Naive thymus-derived CD4-positive, alpha-beta T cell (primary cell): Measurements from ENCODE around the gene CRYGS. TPM values are rescaled to one million over a fixed set of nuclear protein-coding genes. Genes with fewer than 3 reads are reported as not detected.
A peak's percentile ranks its signal among the peaks of the same experiment; 100 is the strongest.

Experiments used
- ATAC-seq: fragments of 150-1000 bp; cut with Tn5 transposase; 2 replicates; pipeline ENCODE4 v1.10.0; 2021; ENCODE audit warnings: mild to moderate bottlenecking, moderate library complexity
- CTCF ChIA-PET: fragments of 350-600 bp; sonication (Branson Sonifier 250); formaldehyde crosslinking; loops from one replicate; lab custom pipeline; 2021; ENCODE audit warnings: antibody characterized with exemption; lab: Charles Lee
- POLR2A ChIA-PET: fragments of 350-600 bp; sonication (Branson Sonifier 250); formaldehyde crosslinking; loops from one replicate; lab custom pipeline; 2021; ENCODE audit warnings: antibody characterized with exemption, inconsistent platforms; lab: Charles Lee
- DNase-seq, 9 donors: peaks; one replicate each; pipeline versions ENCODE4 v3.0.0 to v3.0.0-alpha.2; 2020 to 2022; ENCODE audit warnings: mixed read lengths in 1 of 9
- H3K27ac ChIP-seq: one replicate; pipeline ENCODE4 v1.7.0; 2013; ENCODE audit warnings: mild to moderate bottlenecking, low read depth, low read length, moderate library complexity
- H3K27me3 ChIP-seq, 2 donors: one replicate each; pipeline ENCODE4 v1.7.0; 2013; ENCODE audit warnings: low read length in 2 of 2, mild to moderate bottlenecking in 2 of 2, moderate library complexity in 2 of 2; ENCODE audit not compliant: control insufficient read depth in 2 of 2, insufficient read depth in 2 of 2
- H3K36me3 ChIP-seq, 3 experiments: 1 replicate in 2 of 3; 2 replicates in 1 of 3; pipeline ENCODE4 v1.7.0; 2013; ENCODE audit warnings: low read length in 3 of 3, mild to moderate bottlenecking in 3 of 3, moderate library complexity in 1 of 3; ENCODE audit not compliant: insufficient read depth in 3 of 3, control insufficient read depth in 2 of 3
- H3K4me1 ChIP-seq, 2 donors: one replicate each; pipeline ENCODE4 v1.7.0; 2013; ENCODE audit warnings: low read length in 2 of 2, mild to moderate bottlenecking in 2 of 2, moderate library complexity in 1 of 2; ENCODE audit not compliant: control insufficient read depth in 2 of 2, insufficient read depth in 2 of 2
- H3K4me3 ChIP-seq: 2 replicates; pipeline ENCODE4 v1.7.0; 2013; ENCODE audit warnings: mild to moderate bottlenecking, low read length
- H3K9me3 ChIP-seq, 3 experiments: 1 replicate in 2 of 3; 2 replicates in 1 of 3; pipeline ENCODE4 v1.7.0; 2013; ENCODE audit warnings: low read length in 3 of 3; ENCODE audit not compliant: control insufficient read depth in 2 of 3
- H3K27ac Mint-ChIP-seq, 9 donors: one replicate each; pipeline ENCODE4 v1.8.0; 2020 to 2022; ENCODE audit warnings: mixed read lengths in 9 of 9, mild to moderate bottlenecking in 8 of 9, moderate library complexity in 5 of 9, inconsistent platforms in 2 of 9
- H3K27me3 Mint-ChIP-seq, 5 donors: one replicate each; pipeline ENCODE4 v1.8.0; 2021 to 2022; ENCODE audit warnings: mixed read lengths in 5 of 5, mild to moderate bottlenecking in 1 of 5
- H3K36me3 Mint-ChIP-seq, 5 donors: one replicate each; pipeline ENCODE4 v1.8.0; 2020 to 2022; ENCODE audit warnings: mixed read lengths in 5 of 5, mild to moderate bottlenecking in 3 of 5, inconsistent platforms in 1 of 5
- H3K4me1 Mint-ChIP-seq, 7 donors: one replicate each; pipeline ENCODE4 v1.8.0; 2020 to 2022; ENCODE audit warnings: mixed read lengths in 7 of 7, mild to moderate bottlenecking in 3 of 7, inconsistent platforms in 1 of 7
- H3K4me3 Mint-ChIP-seq, 10 donors: one replicate each; pipeline ENCODE4 v1.8.0; 2020 to 2022; ENCODE audit warnings: mild to moderate bottlenecking in 10 of 10, mixed read lengths in 10 of 10, moderate library complexity in 6 of 10, inconsistent platforms in 2 of 10
- H3K9me3 Mint-ChIP-seq, 11 donors: one replicate each; pipeline ENCODE4 v1.8.0; 2020 to 2022; ENCODE audit warnings: mixed read lengths in 11 of 11, mild to moderate bottlenecking in 4 of 11, inconsistent platforms in 1 of 11, moderate library complexity in 1 of 11
- intact Hi-C, 2 donors: fragments of 100-400 bp; cut with micrococcal nuclease; formaldehyde crosslinking; loops; one replicate each; pipeline ENCODE4 v1.15.1; 2023
- polyA plus RNA-seq, 2 donors: library from polyadenylated mRNA; unstranded; fragments of 300-500 nt; fragmentation: Illumina TruSeq; gene quantifications; one replicate each; pipeline ENCODE4 v1.2.3, GENCODE V29; 2021
- total RNA-seq, 6 experiments: library from RNA in 5 of 6; stranded (reverse) in 5 of 6; gene quantifications; 1 replicate in 5 of 6; 2 replicates in 1 of 6; pipeline ENCODE4 v1.2.3 and lab custom pipeline; 2021 to 2026

Gene CRYGS
- total and polyA plus RNA-seq, 7 experiments from 2014 or later, result 0.26 to 13.9 (median 4.5) TPM; not detected in 1

DNA sequence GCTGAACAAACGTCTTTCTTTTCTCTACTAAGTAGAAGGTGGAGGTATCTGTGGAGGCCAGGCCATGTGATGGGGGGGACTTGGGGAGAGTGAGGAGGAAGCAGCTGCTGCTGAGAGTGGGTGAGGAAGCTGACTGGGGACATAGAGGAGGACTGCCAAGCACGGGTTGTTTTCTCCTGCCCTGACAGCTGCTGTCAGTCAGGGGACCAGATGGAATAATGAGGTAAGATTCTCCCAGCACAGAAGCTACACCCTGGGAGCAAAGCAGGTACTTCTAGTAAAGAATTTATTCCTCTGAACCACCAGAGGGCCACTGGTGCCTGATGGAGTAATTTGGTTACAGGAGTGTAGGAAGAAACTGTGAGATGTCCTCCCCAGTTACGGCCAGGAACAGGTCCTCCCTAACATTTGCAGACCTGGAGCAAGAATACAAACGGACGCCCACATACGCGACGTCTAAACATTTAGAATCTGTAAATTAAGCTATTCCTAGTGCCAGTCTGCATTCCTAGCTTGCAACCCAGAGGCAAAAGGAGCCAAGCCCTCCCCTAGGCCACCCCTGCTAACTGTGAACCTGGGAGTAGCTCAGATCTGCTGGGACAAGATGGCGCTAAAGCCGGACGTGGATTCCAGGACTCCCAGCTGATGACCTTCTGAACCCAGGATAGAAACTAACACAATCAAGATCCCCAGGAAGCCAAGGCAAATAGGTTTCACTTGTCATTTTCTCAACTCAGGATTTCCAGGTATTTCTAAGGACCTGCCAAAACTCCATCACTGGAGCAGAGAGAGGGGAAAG is 14.8 kb downstream of the CRYGS start:
- no peaks in the 10 kb centered on the region for H3K27me3 Mint-ChIP-seq
- intact Hi-C loops, result no loop called here
- DNase-seq (no peak), ATAC-seq (peak; percentile 36)
- no peaks in the 10 kb centered on the region for H3K27me3 ChIP-seq
- H3K27ac Mint-ChIP-seq, result peak overlapping the region in 5 of 9 donors; percentile 7 to 41 (median 10)
- peaks cover 0 to 3% (median 0%) of the 10 kb centered on the region in 11 donors for H3K9me3 Mint-ChIP-seq
- H3K9me3 ChIP-seq, result no peaks in the 10 kb centered on the region
- H3K4me1 Mint-ChIP-seq, result peaks cover 20 to 46% (median 35%) of the 10 kb centered on the region in 7 donors
- CTCF ChIA-PET, result interaction anchor here (0.6 to 1.6 kb wide), 2 partner anchors 11 to 553 kb away, joined by 3 to 13 read pairs; no protein-coding TSS in a partner anchor
- H3K4me3 Mint-ChIP-seq, result peak overlapping the region in 4 of 10 donors; percentile 17 to 40 (median 30)
- no peaks in the 10 kb centered on the region for H3K36me3 ChIP-seq
- peaks cover 11 to 25% of the 10 kb centered on the region in 2 donors for H3K4me1 ChIP-seq
- H3K36me3 Mint-ChIP-seq, result peaks cover 3 to 16% (median 8%) of the 10 kb centered on the region in 5 donors
- POLR2A ChIA-PET, result no interaction called here
- no peak overlapping the region for H3K27ac ChIP-seq
- H3K4me3 ChIP-seq, result no peak overlapping the region

DNA sequence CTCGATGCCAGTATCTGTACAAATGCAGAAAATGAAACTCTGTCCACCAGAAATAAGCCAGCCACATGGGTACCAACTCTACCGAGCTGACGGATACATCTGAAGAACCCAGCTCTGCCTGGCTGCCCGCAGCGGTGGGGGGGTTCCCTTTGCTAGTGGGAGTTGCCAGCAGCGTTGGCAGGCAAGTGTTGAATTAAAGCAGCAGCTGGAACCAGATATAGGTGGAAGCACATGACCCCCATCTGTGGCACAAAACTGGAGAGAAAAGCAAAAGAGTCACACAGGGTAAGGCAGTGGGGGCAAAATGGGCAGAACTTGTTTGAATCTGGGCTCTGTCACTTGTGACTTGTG is 17.9 kb downstream of the CRYGS start:
- Histone ChIP-seq H3K9me3 (no peaks in the 10 kb centered on the region), H3K36me3 (no peaks in the 10 kb centered on the region), H3K4me1 (peaks cover 0 to 14% of the 10 kb centered on the region in 2 donors), H3K4me3 (no peak overlapping the region), H3K27ac (no peak overlapping the region), H3K27me3 (no peaks in the 10 kb centered on the region)
- peaks cover 0 to 17% (median 9%) of the 10 kb centered on the region in 5 donors for H3K36me3 Mint-ChIP-seq
- peaks cover 0 to 3% (median 0%) of the 10 kb centered on the region in 5 donors for H3K27me3 Mint-ChIP-seq
- peaks cover 0 to 3% (median 0%) of the 10 kb centered on the region in 11 donors for H3K9me3 Mint-ChIP-seq
- DNase-seq, result no peak
- POLR2A ChIA-PET, result interaction anchor here (0.6 to 1.0 kb wide), 2 partner anchors 9 to 47 kb away, joined by 3 to 5 read pairs; no protein-coding TSS in a partner anchor
- H3K27ac Mint-ChIP-seq, result peak overlapping the region in 1 of 9 donors; percentile 41
- no peak overlapping the region for H3K4me3 Mint-ChIP-seq
- ATAC-seq, result peak; percentile 29
- H3K4me1 Mint-ChIP-seq, result peaks cover 20 to 42% (median 31%) of the 10 kb centered on the region in 7 donors
- CTCF ChIA-PET, result interaction anchor here (1.5 kb wide), 1 partner anchor 14 kb away, joined by 7 read pairs; no protein-coding TSS in a partner anchor
- intact Hi-C loops, result no loop called here

DNA sequence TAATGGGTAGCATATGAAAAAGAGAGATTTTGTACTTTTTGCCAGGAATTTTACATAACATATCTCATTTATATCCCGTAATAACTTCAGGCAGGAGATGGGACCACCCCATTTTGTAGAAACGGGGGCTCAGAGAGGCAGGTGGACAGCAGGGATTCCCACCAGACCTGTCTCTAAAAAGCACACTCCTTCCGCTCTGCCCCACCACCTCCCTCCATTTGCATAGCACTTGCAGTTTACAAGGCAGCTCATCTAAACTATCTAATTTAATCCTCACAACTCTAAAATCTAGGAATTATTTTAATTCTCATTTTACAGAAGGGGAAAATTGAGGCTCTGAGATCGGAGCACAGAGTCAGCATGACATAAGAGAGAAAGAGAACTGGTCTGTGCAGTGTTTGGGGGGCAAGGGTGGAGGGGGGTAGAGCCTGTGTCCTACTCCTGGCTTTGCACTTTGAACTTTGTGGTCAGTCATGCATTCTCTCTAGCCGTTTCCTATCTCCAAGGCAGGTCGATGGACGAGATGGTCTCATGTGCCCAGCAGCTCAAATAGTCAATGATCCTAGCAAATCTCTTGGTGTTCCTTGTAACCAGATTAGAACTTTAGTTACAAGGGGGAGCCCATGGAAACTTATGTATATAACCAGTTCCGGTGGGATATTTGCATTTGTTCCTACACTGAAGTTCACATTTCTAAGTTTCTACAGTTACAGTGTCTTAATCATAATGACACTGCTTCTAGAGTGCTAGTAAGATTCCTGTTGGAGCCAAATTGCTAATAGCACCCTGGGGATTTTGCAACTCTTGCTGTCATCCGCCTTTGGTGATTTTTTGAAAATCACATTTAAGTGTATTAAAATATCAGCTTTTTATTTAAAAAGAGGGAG is 18.6 kb downstream of the CRYGS start:
- H3K9me3 ChIP-seq, result no peaks in the 10 kb centered on the region
- ATAC-seq (no peak), DNase-seq (no peak)
- H3K9me3 Mint-ChIP-seq, result peaks cover 0 to 3% (median 0%) of the 10 kb centered on the region in 11 donors
- peaks cover 0 to 14% of the 10 kb centered on the region in 2 donors for H3K4me1 ChIP-seq
- H3K27me3 ChIP-seq, result no peaks in the 10 kb centered on the region
- intact Hi-C loops, result no loop called here
- no peaks in the 10 kb centered on the region for H3K36me3 ChIP-seq
- H3K27ac Mint-ChIP-seq, result no peak overlapping the region
- H3K4me1 Mint-ChIP-seq, result peaks cover 23 to 44% (median 35%) of the 10 kb centered on the region in 7 donors
- no peak overlapping the region for H3K4me3 ChIP-seq
- peaks cover 0 to 3% (median 0%) of the 10 kb centered on the region in 5 donors for H3K27me3 Mint-ChIP-seq
- ChIA-PET CTCF (interaction anchor here (0.6 to 1.5 kb wide), 2 partner anchors 15 to 148 kb away, joined by 3 to 7 read pairs; no protein-coding TSS in a partner anchor), POLR2A (interaction anchor here (0.6 to 1.0 kb wide), 2 partner anchors 8 to 47 kb away, joined by 3 to 5 read pairs; no protein-coding TSS in a partner anchor)
- H3K27ac ChIP-seq, result no peak overlapping the region
- no peak overlapping the region for H3K4me3 Mint-ChIP-seq
- H3K36me3 Mint-ChIP-seq, result peaks cover 0 to 17% (median 9%) of the 10 kb centered on the region in 5 donors

DNA sequence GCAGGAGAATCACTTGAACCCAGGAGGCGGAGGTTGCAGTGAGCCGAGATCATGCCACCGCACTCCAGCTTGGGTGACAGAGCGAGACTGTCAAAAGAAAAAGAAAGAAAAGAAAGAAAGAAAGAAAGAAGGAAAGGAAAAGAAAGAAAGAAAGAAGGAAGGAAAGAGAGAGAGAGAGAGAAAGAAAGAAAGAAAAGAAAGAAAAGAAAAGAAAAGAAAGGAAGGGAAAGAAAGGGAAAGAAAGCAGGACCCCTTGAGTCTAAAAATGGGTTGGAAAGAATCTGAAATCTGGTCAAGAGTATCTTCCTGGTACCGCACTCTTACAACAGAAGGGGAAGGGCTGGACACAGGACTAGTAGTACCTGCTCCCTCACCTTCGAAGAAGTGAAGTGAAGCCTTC is 19.6 kb downstream of the CRYGS start:
- H3K36me3 ChIP-seq, result no peaks in the 10 kb centered on the region
- H3K4me1 ChIP-seq, result peaks cover 5 to 15% of the 10 kb centered on the region in 2 donors
- ChIA-PET CTCF (no interaction called here), POLR2A (no interaction called here)
- Mint-ChIP-seq H3K27me3 (peaks cover 0 to 3% (median 0%) of the 10 kb centered on the region in 5 donors), H3K36me3 (peaks cover 0 to 17% (median 9%) of the 10 kb centered on the region in 5 donors), H3K4me1 (peaks cover 19 to 45% (median 35%) of the 10 kb centered on the region in 7 donors), H3K4me3 (no peak overlapping the region), H3K27ac (no peak overlapping the region), H3K9me3 (peaks cover 0 to 3% (median 0%) of the 10 kb centered on the region in 11 donors)
- no peaks in the 10 kb centered on the region for H3K27me3 ChIP-seq
- H3K9me3 ChIP-seq, result no peaks in the 10 kb centered on the region
- ATAC-seq, result no peak
- no peak overlapping the region for H3K27ac ChIP-seq
- intact Hi-C loops, result no loop called here
- no peak for DNase-seq
- H3K4me3 ChIP-seq, result no peak overlapping the region

DNA sequence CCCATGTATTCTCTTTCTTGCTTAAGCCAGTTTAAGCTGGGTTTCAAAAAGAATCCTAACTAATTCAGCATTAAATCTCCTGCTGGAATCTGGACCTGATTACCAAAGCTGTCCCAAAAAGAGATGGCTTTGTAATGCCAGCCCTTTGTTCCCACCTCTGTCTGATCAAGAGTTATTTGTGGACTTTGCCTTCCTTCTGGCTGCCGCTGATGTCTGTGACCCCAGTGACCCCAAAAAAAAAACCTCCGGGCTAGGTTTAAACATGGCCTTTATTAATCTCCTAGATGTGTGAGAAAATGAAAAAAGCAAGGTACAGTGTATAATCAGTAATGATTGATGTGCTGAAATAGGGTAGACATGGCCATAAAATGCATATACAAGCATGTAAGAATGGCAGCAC is 20.7 kb downstream of the CRYGS start:
- Mint-ChIP-seq H3K27ac (peak overlapping the region in 1 of 9 donors; percentile 1), H3K36me3 (peaks cover 0 to 17% (median 5%) of the 10 kb centered on the region in 5 donors), H3K4me1 (peaks cover 20 to 45% (median 35%) of the 10 kb centered on the region in 7 donors), H3K4me3 (no peak overlapping the region), H3K27me3 (peaks cover 0 to 3% (median 0%) of the 10 kb centered on the region in 5 donors), H3K9me3 (peaks cover 0 to 3% (median 0%) of the 10 kb centered on the region in 11 donors)
- H3K9me3 ChIP-seq, result no peaks in the 10 kb centered on the region
- intact Hi-C loops, result no loop called here
- H3K27me3 ChIP-seq, result no peaks in the 10 kb centered on the region
- ChIA-PET CTCF (no interaction called here), POLR2A (no interaction called here)
- H3K27ac ChIP-seq, result no peak overlapping the region
- H3K4me1 ChIP-seq, result peaks cover 16 to 17% of the 10 kb centered on the region in 2 donors
- no peak overlapping the region for H3K4me3 ChIP-seq
- DNase-seq (no peak), ATAC-seq (no peak)
- no peaks in the 10 kb centered on the region for H3K36me3 ChIP-seq

DNA sequence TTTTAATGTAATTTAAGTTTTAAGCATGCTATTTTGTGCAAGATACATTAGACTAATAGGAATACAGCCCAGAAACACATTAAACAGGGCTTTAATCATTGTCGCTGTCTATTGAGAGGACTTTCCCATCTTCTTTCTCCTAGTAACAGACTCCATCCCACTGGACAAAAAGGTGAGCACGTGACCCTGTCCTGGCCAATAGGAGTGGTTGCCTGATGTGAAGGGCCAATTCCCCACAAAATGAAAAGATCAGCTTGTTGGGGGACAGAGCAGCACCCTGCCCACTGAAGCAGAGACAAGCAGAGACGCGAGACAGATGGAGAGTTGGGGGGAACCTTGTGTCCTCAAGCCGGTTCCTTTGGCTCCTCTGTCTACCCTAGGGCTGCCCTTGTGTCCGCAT is 21.2 kb downstream of the CRYGS start:
- Mint-ChIP-seq H3K36me3 (peaks cover 0 to 16% (median 5%) of the 10 kb centered on the region in 5 donors), H3K9me3 (peaks cover 0 to 3% (median 0%) of the 10 kb centered on the region in 11 donors), H3K27ac (no peak overlapping the region), H3K4me3 (no peak overlapping the region), H3K27me3 (peaks cover 0 to 3% (median 0%) of the 10 kb centered on the region in 5 donors), H3K4me1 (peaks cover 23 to 45% (median 37%) of the 10 kb centered on the region in 7 donors)
- DNase-seq (no peak), ATAC-seq (no peak)
- H3K9me3 ChIP-seq, result no peaks in the 10 kb centered on the region
- no peaks in the 10 kb centered on the region for H3K27me3 ChIP-seq
- no peak overlapping the region for H3K27ac ChIP-seq
- intact Hi-C loops, result no loop called here
- POLR2A ChIA-PET, result no interaction called here
- CTCF ChIA-PET, result no interaction called here
- no peaks in the 10 kb centered on the region for H3K36me3 ChIP-seq
- peaks cover 20 to 21% of the 10 kb centered on the region in 2 donors for H3K4me1 ChIP-seq
- H3K4me3 ChIP-seq, result no peak overlapping the region
